K562 (cell line): ENCODE results near the gene VKORC1. TPM values are rescaled to one million over a fixed set of nuclear protein-coding genes. Genes with fewer than 3 reads are reported as not detected.

Experiments
- ATAC-seq: fragments of 200-7000 bp; cut with Tn5 transposase; 3 replicates; pipeline ENCODE4 v1.9.1; 2020; ENCODE audit warnings: moderate library complexity
- BruUV-seq: library from RNA; stranded (reverse); fragments of 400-500 nt; replicated peaks from 2 replicates; lab custom pipeline; 2021; lab: Mats Ljungman, UMichigan
- CTCF ChIA-PET: fragments of 300-600 bp; formaldehyde crosslinking; extraction: SDS; loops from one replicate; lab custom pipeline; 2021; ENCODE audit warnings: low intra/inter-chr PET ratio; lab: Yijun Ruan, JAX
- POLR2A ChIA-PET: fragments of 300-600, 350-650 bp; sonication (Branson Sonifier 250); formaldehyde crosslinking; extraction: SDS; loops from one replicate; lab custom pipeline; 2021; ENCODE audit warnings: antibody characterized with exemption, inconsistent platforms; lab: Yijun Ruan, JAX
- DNase-seq, 4 experiments: peaks; one replicate each; pipeline versions ENCODE4 v3.0.0 to v3.0.0-alpha.2; 2011 to 2018; ENCODE audit warnings: low spot score in 3 of 4, mixed read lengths in 3 of 4; ENCODE audit errors: extremely low read depth in 1 of 4
- FAIRE-seq: peaks from 2 replicates; lab custom pipeline; 2011; peaks lifted over from hg19 to GRCh38; lab: Jason Lieb, UNC
- H2AFZ ChIP-seq: 2 replicates; pipeline ENCODE4 v1.6.0; 2011; ENCODE audit warnings: low read depth, low read length, control low read depth, inconsistent platforms
- H3K27ac ChIP-seq: fragments of 200-600 bp; 3 replicates; pipeline ENCODE4 v1.8.0; 2011; ENCODE audit warnings: low read depth, mild to moderate bottlenecking, control low read depth, inconsistent platforms, low read length, moderate library complexity, mixed read lengths; ENCODE audit errors: extremely low read depth
- H3K27me3 ChIP-seq, 2 experiments: fragments of 300-600 bp in 1 of 2; 2 replicates in 1 of 2; 3 replicates in 1 of 2; pipeline versions ENCODE4 v1.6.0 to v1.8.0; 2011; ENCODE audit warnings: inconsistent platforms in 2 of 2, low read length in 2 of 2, mild to moderate bottlenecking in 1 of 2, mixed read lengths in 1 of 2, moderate library complexity in 1 of 2; ENCODE audit not compliant: control insufficient read depth in 2 of 2, insufficient read depth in 2 of 2
- H3K36me3 ChIP-seq: fragments of 300-600 bp; 3 replicates; pipeline ENCODE4 v1.8.0; 2011; ENCODE audit warnings: mild to moderate bottlenecking, low read length, inconsistent platforms; ENCODE audit not compliant: control insufficient read depth, insufficient read depth
- H3K4me1 ChIP-seq, 2 experiments: fragments of 200-600 bp in 1 of 2; replicated peaks in 1 of 2; 2 replicates in 1 of 2; 3 replicates in 1 of 2; pipeline versions ENCODE4 v1.5.1 to v1.8.0; 2011; ENCODE audit warnings: inconsistent platforms in 2 of 2, low read length in 2 of 2, mild to moderate bottlenecking in 1 of 2, mixed read lengths in 1 of 2, moderate library complexity in 1 of 2; ENCODE audit not compliant: control insufficient read depth in 2 of 2, insufficient read depth in 2 of 2
- H3K4me2 ChIP-seq: 2 replicates; pipeline ENCODE4 v1.6.1; 2011; ENCODE audit warnings: low read length, control low read depth, inconsistent platforms, mixed read lengths; ENCODE audit not compliant: insufficient read depth
- H3K4me3 ChIP-seq: fragments of 200-600 bp; sonication (generic), shearing (Covaris generic); 2 replicates; pipeline ENCODE4 v1.5.1; 2016; ENCODE audit warnings: control low read depth, inconsistent platforms
- H3K79me2 ChIP-seq: fragments of 200-600 bp; 3 replicates; pipeline ENCODE4 v1.8.0; 2011; ENCODE audit warnings: low read length, inconsistent platforms; ENCODE audit not compliant: control insufficient read depth, insufficient read depth
- H3K9ac ChIP-seq, 2 experiments: 2 replicates each; pipeline versions ENCODE4 v1.6.0 to v1.6.1; 2011; ENCODE audit warnings: low read depth in 2 of 2, low read length in 2 of 2, control low read depth in 1 of 2, inconsistent platforms in 1 of 2, mild to moderate bottlenecking in 1 of 2, mixed read lengths in 1 of 2; ENCODE audit not compliant: insufficient read depth in 1 of 2
- H3K9me1 ChIP-seq: one replicate; pipeline ENCODE4 v1.6.0; 2011; ENCODE audit warnings: inconsistent platforms, mild to moderate bottlenecking, low read length, moderate library complexity; ENCODE audit not compliant: control insufficient read depth, insufficient read depth
- H3K9me3 ChIP-seq: replicated peaks from 2 replicates; pipeline ENCODE4 v1.5.1; 2011; ENCODE audit warnings: low read depth, low read length, inconsistent platforms; ENCODE audit not compliant: control insufficient read depth, insufficient read depth
- H4K20me1 ChIP-seq: replicated peaks from 2 replicates; pipeline ENCODE4 v1.6.1; 2011; ENCODE audit warnings: low read length, inconsistent platforms, mixed read lengths; ENCODE audit not compliant: control insufficient read depth, insufficient read depth
- CBX1 ChIP-seq: sonication (generic); IDR thresholded peaks from 2 replicates; pipeline ENCODE4 v1.6.1; 2016; ENCODE audit warnings: antibody characterized with exemption, low read depth, mild to moderate bottlenecking
- CCNT2 ChIP-seq: IDR thresholded peaks from 2 replicates; pipeline ENCODE4 v1.6.1; 2011; ENCODE audit warnings: borderline replicate concordance, low read depth, mild to moderate bottlenecking, moderate library complexity, mixed read lengths, low read length; ENCODE audit not compliant: insufficient read length; ENCODE audit errors: extremely low read depth
- CEBPG ChIP-seq, 3 experiments: fragments of 200-800 bp in 1 of 3; sonication (Bioruptor generic) in 1 of 3; sonication (generic) in 1 of 3; formaldehyde crosslinking in 1 of 3; IDR thresholded peaks in 2 of 3; conservative IDR thresholded peaks in 1 of 3; 2 replicates each; pipeline versions ENCODE4 v1.6.1 to v1.8.0; 2016 to 2022; ENCODE audit warnings: missing compliant biosample characterization in 2 of 3, missing genetic modification characterization in 2 of 3, mild to moderate bottlenecking in 1 of 3, missing genetic modification reagents in 1 of 3
- NFIC ChIP-seq: fragments of 450-650 bp; IDR thresholded peaks from 2 replicates; pipeline ENCODE4 v1.6.1; 2017; ENCODE audit warnings: mild to moderate bottlenecking, inconsistent platforms
- RFX5 ChIP-seq: IDR thresholded peaks from 2 replicates; pipeline ENCODE4 v1.6.1; 2011; ENCODE audit warnings: low read depth, mild to moderate bottlenecking, improper control_type of control experiment, low read length
- TAF7 ChIP-seq: fragments of 450-650 bp; IDR thresholded peaks from 2 replicates; pipeline ENCODE4 v1.6.1; 2016; ENCODE audit warnings: missing genetic modification characterization, missing compliant biosample characterization
- TFAP4 ChIP-seq: sonication (generic); formaldehyde crosslinking; IDR thresholded peaks from 2 replicates; pipeline ENCODE4 v1.8.0; 2022; ENCODE audit warnings: missing genetic modification reagents, mild to moderate bottlenecking, moderate library complexity, borderline replicate concordance
- WGBS: fragments of 100-300 bp; shearing (Covaris generic); methylation state at CpG from one replicate; pipeline ENCODE4 v1.1.6; 2016; ENCODE audit warnings: low coverage, mixed read lengths; ENCODE audit not compliant: insufficient coverage; ENCODE audit errors: missing lambda C conversion rate; 5-methylcytosine and 5-hydroxymethylcytosine counted together
- in situ Hi-C: fragments of 300-500 bp; cut with MboI; formaldehyde crosslinking; loops from 4 replicates; pipeline ENCODE4 v1.15.0; 2018; ENCODE audit warnings: inconsistent platforms, mixed read lengths
- intact Hi-C: fragments of 100-400 bp; cut with micrococcal nuclease; formaldehyde crosslinking; loops from 2 replicates; pipeline ENCODE4 v1.14.2; 2022
- polyA plus RNA-seq, 8 experiments: library from polyadenylated mRNA; depleted of rRNA in 4 of 8; stranded (reverse) in 5 of 8; unstranded in 3 of 8; fragments of >200 nt; fragmentation: Nextera tagmentation in 2 of 8; fragmentation: Illumina TruSeq in 1 of 8; extraction: Ambion mirVana in 2 of 8; extraction: Trizol in 1 of 8; gene quantifications; 2 replicates each; pipeline versions ENCODE4 v1.2.1 to v1.2.3, GENCODE V29; 2011 to 2014; ENCODE audit warnings: inconsistent platforms in 1 of 8, missing spikeins in 1 of 8
- total RNA-seq, 7 experiments: library from RNA; depleted of rRNA in 6 of 7; stranded (reverse); fragments of >200 nt in 6 of 7; fragmentation: Illumina TruSeq in 2 of 7; extraction: Trizol in 2 of 7; gene quantifications; 2 replicates each; pipeline versions ENCODE4 v1.2.1 to v1.2.3, GENCODE V29; 2011 to 2021; ENCODE audit warnings: low replicate concordance in 1 of 7
- TF ChIP-seq, protein P1 (sequence below): fragments of 450-650 bp; conservative IDR thresholded peaks from 2 replicates; pipeline ENCODE4 v1.6.1; 2016; ENCODE audit warnings: missing genetic modification characterization, low read depth, mild to moderate bottlenecking, missing compliant biosample characterization, moderate library complexity
- TF ChIP-seq, protein P2 (sequence below): sonication (generic); formaldehyde crosslinking; IDR thresholded peaks from 2 replicates; pipeline ENCODE4 v1.5.0; 2020; ENCODE audit warnings: missing genetic modification reagents
- TF ChIP-seq, protein P3 (sequence below): sonication (generic); formaldehyde crosslinking; IDR thresholded peaks from 2 replicates; pipeline ENCODE4 v1.8.1; 2023; ENCODE audit warnings: mild to moderate bottlenecking, missing genetic modification reagents

VKORC1 gene
- total and polyA plus RNA-seq, 9 of the 15 experiments (the other 6 are each of a cell fraction or from before 2014, with no cell fraction given) = 30.0 to 119 (median 62.1) TPM

GRCh38 chr16:31083556-31083955 is 11.0 kb downstream of the VKORC1 start (continued):
- TF ChIP-seq, protein P1, sequence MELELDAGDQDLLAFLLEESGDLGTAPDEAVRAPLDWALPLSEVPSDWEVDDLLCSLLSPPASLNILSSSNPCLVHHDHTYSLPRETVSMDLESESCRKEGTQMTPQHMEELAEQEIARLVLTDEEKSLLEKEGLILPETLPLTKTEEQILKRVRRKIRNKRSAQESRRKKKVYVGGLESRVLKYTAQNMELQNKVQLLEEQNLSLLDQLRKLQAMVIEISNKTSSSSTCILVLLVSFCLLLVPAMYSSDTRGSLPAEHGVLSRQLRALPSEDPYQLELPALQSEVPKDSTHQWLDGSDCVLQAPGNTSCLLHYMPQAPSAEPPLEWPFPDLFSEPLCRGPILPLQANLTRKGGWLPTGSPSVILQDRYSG (tag) = no peak
- TF ChIP-seq RFX5 (no peak), TFAP4 (0 out of 2 replicates have a peak, but pooled peaks have one; percentile 15), CBX1 (no peak)

DNA sequence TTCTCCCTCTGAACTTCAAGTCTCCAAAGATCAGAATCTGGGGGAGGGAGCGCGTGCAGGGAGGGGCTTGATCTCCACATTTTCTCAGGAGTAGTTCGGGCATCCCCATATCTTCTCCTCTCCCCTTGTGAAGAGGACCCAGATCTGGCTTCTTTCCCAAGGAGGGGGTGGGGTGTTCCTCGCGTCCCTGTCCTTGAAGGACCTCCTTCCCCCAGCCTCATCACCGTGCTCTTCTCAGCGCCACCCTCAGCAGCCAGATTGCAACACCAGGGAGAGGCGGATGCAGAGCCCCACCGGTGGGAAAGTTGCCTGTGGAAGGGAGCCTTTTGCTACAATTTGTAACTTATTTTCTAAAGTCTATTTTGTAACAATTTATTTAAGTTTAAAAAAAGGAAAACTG is 11.5 kb downstream of the VKORC1 start:
- H3K36me3 ChIP-seq = peaks cover 67% of the 10 kb centered on the region; the same call in 2 of the 3 replicates
- peaks cover 0 to 79% of the 10 kb centered on the region in 2 experiments; a peak in 3 of 5 replicates for H3K4me1 ChIP-seq
- DNase-seq (peak in 2 of 4 experiments; percentile 20 to 45), ATAC-seq (peak; percentile 24), FAIRE-seq (no peak)
- H3K4me2 ChIP-seq = no peak overlapping the region
- H3K27ac ChIP-seq = no peak overlapping the region
- POLR2A ChIA-PET = interaction anchor here (0.8 to 2.5 kb wide), 4 partner anchors 9 to 97 kb away, joined by 3 to 15 read pairs (median 4); partner anchors contain the start of genes VKORC1 and ZNF668
- no peaks in the 10 kb centered on the region for H3K9me1 ChIP-seq
- H3K4me3 ChIP-seq = no peak overlapping the region
- H3K9ac ChIP-seq = peak overlapping the region in 1 of 2 experiments; percentile 37; a peak in 1 of 4 replicates
- no peaks in the 10 kb centered on the region for H3K9me3 ChIP-seq
- in situ Hi-C loops = no loop called here
- intact Hi-C loops = no loop called here
- peaks cover 7% of the 10 kb centered on the region; the same call in 2 of the 3 replicates for H3K79me2 ChIP-seq
- CTCF ChIA-PET = no interaction called here
- WGBS = 38% methylated on average over 6 of the region's 9 CpGs
- BruUV-seq = no TSS peak
- H2AFZ ChIP-seq = no peak overlapping the region
- no peaks in the 10 kb centered on the region for H3K27me3 ChIP-seq
- 0 out of 2 replicates have a peak, but pooled peaks cover 5% of the 10 kb centered on the region for H4K20me1 ChIP-seq
- TF ChIP-seq CEBPG (CRISPR knock-in tag; IDR thresholded peaks at IDR 0.05) (no peak), CEBPG (tag; conservative IDR thresholded peaks at IDR 0.05 in 1 of 2, IDR thresholded peaks at IDR 0.05 in 1 of 2) (no peak), CCNT2 (no peak), TAF7 (tag) (no peak), NFIC (peak; percentile 61)
- TF ChIP-seq, protein P2, sequence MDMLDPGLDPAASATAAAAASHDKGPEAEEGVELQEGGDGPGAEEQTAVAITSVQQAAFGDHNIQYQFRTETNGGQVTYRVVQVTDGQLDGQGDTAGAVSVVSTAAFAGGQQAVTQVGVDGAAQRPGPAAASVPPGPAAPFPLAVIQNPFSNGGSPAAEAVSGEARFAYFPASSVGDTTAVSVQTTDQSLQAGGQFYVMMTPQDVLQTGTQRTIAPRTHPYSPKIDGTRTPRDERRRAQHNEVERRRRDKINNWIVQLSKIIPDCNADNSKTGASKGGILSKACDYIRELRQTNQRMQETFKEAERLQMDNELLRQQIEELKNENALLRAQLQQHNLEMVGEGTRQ (CRISPR knock-in tag) = no peak
- TF ChIP-seq, protein P3, sequence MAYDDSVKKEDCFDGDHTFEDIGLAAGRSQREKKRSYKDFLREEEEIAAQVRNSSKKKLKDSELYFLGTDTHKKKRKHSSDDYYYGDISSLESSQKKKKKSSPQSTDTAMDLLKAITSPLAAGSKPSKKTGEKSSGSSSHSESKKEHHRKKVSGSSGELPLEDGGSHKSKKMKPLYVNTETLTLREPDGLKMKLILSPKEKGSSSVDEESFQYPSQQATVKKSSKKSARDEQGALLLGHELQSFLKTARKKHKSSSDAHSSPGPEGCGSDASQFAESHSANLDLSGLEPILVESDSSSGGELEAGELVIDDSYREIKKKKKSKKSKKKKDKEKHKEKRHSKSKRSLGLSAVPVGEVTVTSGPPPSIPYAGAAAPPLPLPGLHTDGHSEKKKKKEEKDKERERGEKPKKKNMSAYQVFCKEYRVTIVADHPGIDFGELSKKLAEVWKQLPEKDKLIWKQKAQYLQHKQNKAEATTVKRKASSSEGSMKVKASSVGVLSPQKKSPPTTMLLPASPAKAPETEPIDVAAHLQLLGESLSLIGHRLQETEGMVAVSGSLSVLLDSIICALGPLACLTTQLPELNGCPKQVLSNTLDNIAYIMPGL (CRISPR knock-in tag) = no peak
